ENCODE measurements around the gene KRT73. TPM values are rescaled to one million over a fixed set of nuclear protein-coding genes. Genes with fewer than 3 reads are reported as not detected.

KRT73 gene
- total RNA-seq, 1 donor from 2014 or later, result not detected

DNA sequence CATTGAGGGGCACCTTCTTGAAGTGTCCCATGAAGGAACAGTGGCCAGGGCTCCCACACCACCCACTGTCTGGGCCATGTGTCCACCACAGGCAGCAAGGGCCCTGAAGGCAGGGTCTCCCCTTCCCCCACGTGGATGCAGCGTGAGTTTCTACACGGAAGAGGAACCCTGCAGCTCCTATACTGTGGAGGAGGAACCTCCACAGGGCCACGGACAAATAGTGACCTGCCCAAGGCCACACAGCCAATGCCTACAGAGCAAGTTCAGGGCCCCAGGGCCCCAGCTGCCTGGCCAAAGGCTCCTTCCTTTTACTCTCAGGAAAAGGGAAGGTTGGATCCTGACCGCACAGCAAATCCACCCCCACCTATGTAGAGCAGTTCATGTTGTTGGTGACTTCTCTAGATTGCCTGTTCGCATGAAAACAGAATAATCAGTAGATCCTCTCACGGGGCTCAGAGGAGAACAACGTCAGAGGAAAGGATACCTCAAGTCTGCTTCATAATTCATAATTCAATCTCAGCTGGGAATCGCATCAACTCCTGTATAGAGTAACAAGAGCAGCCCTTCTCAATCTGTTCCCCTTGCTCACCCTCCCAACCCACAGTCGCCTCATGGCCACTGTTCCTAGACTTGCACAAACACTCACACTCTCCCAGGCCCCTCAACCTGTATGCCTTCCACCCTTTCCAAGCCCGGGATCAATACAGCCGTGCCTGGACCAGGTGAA is 11.1 kb upstream of the KRT73 start:
- DNase-seq (ENCODE audit: missing footprints) (no peak), ATAC-seq (no peak)
- intact Hi-C loops (cut with DNase I), result no loop called here

DNA sequence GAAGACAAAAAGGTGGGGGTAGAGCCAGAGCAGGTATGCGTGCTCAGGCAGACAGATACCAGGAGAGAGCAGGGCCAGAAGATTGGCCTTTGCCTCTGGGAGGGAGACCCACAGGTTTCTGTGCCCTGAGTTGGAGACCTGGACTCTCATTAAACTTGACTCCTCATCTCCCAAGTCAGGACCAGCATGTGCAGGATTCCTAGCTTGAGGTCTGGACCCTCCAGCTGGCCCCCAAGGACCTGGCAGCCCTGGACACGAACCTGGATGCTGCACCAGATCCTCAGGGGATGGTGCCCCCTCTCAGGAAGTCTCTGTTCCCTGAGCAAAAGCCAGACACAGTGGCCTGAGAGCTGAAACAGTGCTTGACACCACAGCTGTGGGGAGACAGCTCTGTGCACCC is 10.5 kb upstream of the KRT73 start:
- intact Hi-C loops (cut with DNase I), result no loop called here
- DNase-seq (ENCODE audit: missing footprints), result no peak
- no peak for ATAC-seq

DNA sequence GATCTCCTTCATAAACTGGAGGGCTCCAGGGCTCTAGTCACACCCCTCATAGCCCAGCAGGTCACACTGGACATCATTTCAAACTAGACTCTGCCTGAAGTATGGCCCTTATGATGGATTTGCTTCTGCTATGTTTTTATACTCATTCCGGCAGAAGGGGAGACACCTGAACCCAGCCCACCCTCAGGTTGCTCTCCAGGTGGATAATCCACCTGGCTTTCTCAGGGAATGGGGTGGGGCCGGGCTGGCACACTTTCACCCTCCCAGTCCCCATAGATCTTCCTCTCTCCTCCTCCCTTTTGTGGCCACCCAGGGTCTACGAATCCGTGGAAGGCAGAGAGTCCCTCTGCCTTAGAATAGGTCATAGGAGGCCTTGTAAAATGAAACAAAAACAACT is 9.8 kb upstream of the KRT73 start:
- DNase-seq (ENCODE audit: missing footprints) (no peak), ATAC-seq (no peak)
- intact Hi-C loops (cut with DNase I), result no loop called here

DNA sequence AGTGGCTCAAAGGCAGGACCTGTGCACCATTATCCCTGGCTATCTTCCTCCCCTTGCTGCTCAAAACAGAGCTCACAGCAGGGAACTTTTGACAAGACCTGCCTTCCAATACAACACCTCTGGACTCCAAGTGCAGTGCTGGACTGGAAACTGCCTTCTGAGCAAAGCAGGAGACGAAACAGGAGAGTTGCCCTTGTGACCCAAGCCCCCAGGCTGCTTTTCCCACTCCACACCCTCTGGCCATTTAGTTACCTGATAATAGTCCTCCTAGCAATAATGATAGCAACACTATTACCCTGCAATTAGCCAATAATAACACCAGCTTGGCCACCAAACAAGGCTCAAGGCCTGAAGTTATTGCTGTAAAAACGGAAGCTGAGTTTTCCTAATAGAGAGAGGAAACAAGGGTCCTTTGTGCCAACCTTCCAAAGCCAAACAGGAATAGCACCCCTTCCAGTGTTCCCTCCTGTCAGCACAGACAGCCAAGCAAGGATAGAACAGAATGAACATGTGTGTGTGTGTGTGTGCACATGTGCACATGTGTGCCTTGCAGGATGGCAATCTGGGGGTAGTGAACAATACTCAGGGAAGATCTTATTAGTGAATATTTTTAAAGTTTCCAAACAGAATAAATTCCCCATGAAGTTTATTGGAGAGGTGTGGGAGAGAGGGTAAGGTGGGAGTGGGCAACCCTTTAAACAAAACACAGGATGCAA is 9.2 kb upstream of the KRT73 start:
- ATAC-seq (no peak), DNase-seq (ENCODE audit: missing footprints) (no peak)
- intact Hi-C loops (cut with DNase I), result no loop called here

DNA sequence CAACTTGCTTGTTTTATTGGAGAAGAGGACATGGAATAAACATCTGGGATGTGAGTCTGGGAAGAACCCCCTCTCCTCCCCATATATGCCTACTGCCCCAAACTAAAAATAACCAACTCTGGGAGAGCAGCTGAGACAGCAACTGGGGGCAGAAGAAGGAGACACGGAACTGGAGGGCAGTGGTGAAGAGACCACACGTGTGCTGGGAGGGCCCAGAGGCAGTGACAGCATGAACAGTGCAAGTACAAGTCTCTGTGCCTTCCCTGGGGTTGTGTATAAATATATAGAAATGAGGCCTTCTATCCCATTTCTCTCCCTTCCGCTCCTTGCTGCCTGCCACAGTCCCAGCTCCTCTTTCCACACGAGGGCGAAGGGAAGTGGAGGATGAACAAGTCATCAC is 4.0 kb upstream of the KRT73 start:
- DNase-seq (ENCODE audit: missing footprints), result no peak
- ATAC-seq, result no peak
- intact Hi-C loops (cut with DNase I), result no loop called here

DNA sequence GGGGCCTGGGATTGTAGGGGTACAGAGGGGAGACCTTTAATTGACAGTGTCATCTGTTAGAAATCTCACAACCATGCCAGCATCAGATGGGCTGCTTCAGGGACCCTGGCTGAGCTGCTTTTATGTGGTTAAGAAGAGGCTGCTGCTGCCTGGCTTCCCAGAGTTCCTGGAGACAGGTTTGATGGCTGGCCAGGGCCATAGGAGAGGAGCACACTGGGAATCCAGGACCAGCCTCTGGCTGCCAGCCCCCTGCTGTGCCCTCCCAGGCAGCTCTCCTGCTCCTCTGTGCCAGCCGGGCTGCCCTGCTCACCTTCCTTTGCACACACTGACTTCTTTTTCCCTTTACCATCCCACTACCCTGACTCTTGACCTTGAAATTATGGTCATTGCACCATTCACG is 507 bp upstream of the KRT73 start:
- no peak for ATAC-seq
- no peak for DNase-seq (ENCODE audit: missing footprints)
- intact Hi-C loops (cut with DNase I), result no loop called here

DNA sequence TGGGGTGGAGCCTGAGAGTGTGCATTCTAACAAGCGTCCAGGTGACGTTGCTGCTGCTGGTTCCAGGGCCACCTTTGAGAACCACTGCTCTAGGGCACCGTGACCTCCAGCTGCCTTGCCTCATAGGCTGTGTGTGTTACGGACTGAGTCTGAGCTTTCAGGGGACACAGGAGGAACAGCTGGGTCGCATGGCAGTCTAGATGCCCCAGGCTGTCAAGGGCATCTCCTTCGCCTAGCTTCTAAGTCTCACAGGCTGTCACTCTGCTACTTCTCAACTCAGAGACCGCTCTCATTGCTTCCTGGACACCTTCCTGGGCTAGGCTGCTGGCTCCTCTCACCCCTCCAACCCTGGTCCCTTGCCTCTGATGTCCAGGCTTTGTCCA is 965 bp downstream of the KRT73 start:
- ATAC-seq, result no peak
- no peak for DNase-seq (ENCODE audit: missing footprints)
- intact Hi-C loops (cut with DNase I), result no loop called here

DNA sequence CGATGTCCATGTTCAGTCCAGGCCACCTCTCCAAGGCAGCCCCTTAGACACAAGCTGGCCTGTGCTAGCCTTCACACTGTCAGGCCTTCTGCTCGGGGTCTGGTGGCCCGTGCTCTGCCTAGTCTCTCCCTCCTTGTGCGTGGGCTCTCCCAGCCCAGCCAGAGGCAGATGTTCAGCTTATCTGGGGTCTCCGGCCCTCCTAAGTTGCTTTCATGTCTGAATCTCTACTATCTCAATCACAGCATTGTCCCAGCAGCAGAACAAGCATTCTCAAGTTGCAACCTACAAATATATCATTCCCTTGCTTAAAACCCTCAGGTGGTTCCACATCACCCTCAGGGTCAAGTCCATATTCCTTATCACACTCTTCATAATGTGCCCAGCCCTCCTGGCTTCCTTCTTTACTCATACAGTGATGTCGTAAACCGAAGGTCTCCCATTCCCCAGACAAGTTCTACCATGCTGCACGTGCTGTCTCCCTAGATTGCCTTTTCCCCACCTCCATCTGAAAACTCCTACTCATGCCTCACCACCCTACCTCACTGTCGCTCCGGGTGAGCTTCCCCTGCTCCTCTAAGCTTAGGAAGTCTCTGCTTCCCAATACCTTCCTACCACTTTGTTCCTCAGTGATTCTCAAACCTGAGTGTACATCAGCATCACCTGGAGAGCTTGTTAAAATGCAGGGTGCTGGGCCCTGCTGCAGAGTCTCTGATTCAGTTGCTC is 1.5 kb downstream of the KRT73 start:
- DNase-seq (ENCODE audit: missing footprints) (no peak), ATAC-seq (no peak)
- intact Hi-C loops (cut with DNase I), result no loop called here

DNA sequence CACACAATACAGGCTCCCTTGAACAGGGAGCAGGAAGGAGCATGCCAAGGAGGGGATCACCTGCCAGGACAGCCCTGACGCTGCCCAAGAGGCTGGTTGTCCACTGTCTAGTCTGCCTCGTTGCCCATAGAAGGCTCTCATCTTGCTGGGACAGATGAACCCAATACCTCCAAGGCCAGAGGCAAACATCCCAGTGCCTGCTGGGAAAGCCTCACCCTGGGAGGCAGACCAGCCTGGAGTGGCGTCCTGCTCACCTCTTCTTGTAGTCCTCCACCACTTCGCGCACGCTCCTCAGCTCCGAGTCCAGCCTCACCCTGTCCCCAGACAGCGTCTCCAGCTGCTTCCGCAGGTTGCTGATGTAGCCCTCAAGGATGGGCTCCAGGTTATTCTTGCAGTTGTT is 2.4 kb downstream of the KRT73 start:
- ATAC-seq, result no peak
- intact Hi-C loops (cut with DNase I), result no loop called here

DNA sequence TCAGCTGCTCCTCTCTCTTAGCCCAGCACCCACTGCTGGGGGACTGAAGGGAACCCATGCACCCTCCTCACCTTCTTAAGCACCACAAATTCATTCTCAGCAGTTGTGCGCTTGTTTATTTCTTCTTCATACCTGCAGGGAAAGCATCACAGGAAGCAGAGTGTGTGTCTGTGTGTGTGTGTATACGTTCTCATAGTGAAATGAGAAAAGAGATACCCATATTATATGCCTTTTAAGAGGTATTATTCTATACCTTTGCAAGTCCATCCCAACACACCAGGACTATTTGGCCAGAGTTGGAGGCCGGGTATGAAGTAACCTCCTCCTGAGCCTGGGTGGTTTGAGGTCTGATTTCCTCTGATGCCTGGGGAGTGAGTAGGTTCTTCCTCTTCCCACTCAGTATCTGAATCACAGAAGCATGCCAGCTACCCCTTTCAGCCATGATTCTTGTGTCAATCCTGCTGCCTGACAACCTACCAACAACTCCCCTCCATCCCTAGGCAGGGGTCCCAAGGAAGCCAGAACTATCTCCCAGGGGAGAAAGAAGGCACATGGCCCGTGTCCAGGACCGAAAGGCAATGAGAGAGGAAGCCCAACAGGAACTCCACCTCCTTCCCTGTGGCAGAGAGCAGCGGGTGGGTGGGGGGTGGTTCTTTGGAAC is 3.0 kb downstream of the KRT73 start:
- ATAC-seq, result no peak
- intact Hi-C loops (cut with DNase I), result no loop called here

More for the DNA sequence above, 2.4 kb downstream of the KRT73 start:
- no peak for DNase-seq (ENCODE audit: missing footprints)

DNA sequence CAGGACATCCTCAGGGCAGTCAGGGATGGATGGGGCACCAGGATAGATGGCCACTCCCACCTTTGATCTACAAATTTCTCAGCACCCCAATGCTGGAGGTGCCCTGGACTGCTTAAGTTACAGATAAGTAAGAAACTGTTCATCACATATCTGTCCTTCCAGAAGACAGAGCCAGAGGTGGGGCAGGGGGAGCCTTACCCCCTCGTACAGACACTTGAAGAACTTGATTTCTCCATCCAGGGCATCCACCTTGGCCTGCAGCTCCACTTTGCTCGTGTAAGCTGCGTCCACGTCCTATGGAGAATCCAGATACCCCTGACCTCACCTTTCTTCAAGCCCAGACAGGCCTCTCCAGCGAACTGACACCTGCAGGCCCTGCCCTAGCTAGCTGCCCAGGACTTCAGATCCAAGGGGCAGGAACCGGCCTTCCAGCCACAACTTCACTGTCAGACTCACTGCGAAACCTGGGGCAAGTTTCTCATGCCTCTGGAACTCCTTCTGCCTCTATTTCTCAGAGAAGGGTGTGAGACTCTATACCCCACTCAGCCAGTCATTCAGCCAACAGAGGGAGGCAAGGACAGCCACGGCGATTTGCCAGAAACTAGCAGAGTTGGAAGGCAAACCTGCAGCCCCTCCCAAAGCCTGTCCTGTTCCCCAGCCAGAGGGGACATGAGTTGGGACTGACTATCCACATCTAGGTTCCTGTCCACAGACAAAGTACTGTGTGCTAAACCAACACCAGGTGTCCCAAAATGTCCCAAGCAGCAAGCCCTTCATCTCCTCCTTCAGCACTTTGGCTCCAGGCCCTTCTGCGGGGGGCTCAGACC is 3.8 kb downstream of the KRT73 start:
- no peak for DNase-seq (ENCODE audit: missing footprints)
- intact Hi-C loops (cut with DNase I), result no loop called here
- no peak for ATAC-seq

More for the DNA sequence above, 3.0 kb downstream of the KRT73 start:
- DNase-seq (ENCODE audit: missing footprints), result no peak

DNA sequence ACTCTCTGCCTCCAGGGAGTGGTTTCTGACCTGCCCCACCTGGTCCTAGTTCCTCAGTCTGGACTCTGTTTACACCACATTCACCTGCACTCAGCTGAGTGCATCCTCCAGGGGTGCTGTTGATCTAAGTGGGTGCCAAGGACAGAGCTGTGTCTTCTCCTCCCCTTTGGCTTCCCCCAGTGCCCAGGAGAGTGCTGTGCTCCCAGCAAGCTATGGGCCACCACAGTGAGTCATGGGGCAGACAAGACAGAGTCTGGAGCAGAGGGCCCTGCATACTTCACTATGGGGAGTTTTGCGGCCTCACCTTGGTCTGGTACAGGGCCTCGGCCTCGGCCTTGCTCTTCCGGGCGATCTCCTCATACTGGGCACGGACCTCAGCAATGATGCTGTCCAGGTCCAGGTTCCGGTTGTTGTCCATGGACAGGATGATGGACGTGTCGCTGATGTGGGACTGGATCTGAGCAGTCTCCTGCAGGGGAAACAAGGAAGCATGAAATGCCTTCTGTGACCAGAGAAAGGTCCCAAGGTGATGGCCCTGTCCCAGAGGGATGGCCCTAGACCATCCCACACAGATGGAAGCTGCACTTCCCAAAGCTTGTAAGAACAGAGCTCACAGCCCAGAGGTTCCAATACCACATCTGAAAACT is 4.9 kb downstream of the KRT73 start:
- intact Hi-C loops (cut with DNase I), result no loop called here
- ATAC-seq, result no peak
- no peak for DNase-seq (ENCODE audit: missing footprints)

DNA sequence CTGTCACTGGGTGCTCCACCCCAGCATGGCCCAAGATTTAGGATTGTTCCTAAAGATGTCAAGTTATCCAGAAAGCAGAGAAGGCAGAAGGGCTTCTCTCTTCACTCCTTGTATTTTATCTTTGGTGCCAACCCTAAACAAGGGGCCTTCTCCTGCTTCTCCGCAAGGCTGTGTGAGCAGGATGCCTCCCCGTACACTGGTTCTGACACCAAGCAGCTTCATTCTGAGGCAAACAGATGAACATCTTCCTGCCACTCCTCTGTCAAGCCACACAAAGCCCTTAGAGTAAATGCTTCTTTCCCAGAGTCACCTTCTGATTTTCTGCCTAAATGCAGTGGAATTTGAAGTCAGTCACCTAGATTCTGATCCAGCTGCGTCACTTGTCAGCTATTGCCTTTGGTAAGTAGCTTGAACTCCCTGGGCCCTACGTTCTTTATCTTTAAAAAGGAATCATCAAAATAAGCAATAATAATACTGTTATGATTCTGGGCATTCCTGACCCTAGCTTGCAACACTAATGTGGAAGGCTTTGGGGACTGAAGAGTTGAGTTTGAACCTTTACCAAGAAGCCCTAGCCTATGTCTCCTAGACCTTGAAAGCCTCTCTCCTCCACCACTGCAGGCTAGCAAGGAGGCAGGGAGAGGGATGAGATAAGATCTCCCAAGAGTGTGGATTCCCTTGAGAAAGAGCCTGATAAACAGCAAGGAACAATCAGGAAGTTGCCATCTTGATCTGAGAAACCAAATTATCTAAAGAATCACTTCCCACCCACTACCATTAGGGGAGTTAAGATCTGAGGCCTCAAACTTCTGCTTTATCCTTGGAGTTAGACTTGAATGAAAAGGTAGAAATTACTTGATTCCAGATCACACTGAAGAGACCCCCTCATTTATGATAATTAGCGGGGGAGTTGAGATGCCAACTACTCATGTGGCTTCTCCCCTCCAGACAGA is 5.7 kb downstream of the KRT73 start:
- intact Hi-C loops (cut with DNase I), result no loop called here
- DNase-seq (ENCODE audit: missing footprints), result no peak

DNA sequence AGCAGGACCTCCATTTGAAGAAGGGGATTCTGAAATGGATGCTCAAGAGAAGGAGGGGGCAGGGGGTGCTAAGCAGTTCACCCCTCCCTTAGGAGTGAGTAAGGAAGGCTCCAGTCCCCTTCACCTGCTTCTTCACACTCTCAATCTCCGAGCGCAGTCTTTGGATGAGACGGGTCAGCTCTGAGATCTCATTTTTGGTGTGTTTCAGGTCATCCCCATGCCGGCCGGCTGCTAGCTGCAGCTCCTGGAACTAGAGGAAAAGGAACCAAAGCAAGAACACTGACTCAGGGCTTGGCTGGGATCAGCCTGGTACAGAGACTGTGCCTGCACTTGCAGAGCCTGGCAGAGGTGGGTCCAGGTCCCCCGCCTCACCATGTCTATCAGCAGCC is 7.3 kb downstream of the KRT73 start:
- DNase-seq (ENCODE audit: missing footprints) (no peak), ATAC-seq (no peak)
- intact Hi-C loops (cut with DNase I), result no loop called here

More for the DNA sequence above, 5.7 kb downstream of the KRT73 start:
- no peak for ATAC-seq

DNA sequence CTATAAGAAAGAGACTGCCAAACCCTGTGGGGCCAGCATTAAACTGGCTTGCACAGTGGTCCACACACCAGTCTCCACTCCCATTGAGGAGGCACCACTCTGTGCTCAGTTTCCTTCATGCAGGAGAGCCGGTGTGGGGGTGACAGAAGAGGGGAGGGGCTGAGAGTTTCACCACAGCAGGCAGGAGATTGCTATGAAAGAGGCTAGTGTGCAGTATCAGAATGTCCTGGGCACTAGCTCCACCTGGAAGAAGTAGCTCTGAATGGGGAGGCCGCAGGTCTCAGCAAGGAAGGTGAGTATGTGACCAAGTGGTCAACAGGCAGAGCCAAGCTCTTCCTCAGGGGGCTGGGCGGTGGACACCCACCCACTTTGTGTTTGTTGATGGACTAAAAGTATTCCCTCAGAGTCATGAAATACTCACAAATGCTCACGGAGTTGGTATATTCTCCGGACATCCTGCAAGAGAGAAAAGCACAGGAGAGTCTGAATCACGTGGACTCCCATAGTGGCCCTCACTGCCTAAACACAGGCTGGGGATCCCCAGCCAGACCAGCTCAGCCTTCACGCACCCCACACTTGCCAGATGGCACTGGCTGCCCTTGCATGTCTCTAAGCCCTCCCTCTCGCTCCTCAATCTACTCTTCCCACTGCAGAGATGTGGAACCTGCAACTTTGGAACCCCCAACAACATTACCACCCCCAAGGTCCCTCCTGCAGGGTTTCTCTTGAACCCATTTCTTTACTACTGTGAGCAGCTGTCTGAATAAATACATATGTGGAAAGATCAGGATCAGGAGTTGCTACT is 9.3 kb downstream of the KRT73 start:
- intact Hi-C loops (cut with DNase I), result no loop called here
- ATAC-seq (no peak), DNase-seq (ENCODE audit: missing footprints) (no peak)

DNA sequence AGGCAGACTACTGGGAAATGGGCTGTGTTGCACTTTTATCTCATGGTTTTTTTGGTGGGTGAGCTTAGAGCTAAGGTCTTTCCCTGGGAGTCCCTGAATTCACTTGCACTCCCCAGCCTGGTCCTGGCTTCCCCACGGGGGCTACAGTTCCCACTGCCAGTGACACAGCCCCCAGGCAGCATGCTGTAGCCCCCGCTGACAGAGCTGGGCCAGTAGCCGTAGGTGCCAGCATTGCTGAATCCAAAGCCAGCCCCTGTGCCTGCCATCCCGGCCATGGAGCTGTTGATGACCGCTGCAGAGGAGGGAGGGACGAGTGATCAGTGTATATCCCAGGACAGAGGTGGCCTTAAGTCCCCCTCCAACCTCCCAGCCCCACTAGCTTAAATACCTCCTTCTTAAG is 10.2 kb downstream of the KRT73 start:
- ATAC-seq (no peak), DNase-seq (ENCODE audit: missing footprints) (no peak)
- intact Hi-C loops (cut with DNase I), result no loop called here

Data from Right ventricle myocardium inferior (tissue), 1 donor.